Trophoblast cell (in vitro differentiated cells and primary cell): ENCODE measurements around the gene GNB1.
A peak's percentile ranks its signal among the peaks of the same experiment; 100 is the strongest.

Experiments used
- DNase-seq, 2 donors: peaks; one replicate each; pipeline ENCODE4 v3.0.0-alpha.2; 2016
- H2AFZ ChIP-seq: 2 replicates; pipeline ENCODE4 v1.6.1; 2013; ENCODE audit warnings: low read length, moderate library complexity, mild to moderate bottlenecking; ENCODE audit not compliant: insufficient read depth, poor library complexity
- H2AK5ac ChIP-seq: 2 replicates; pipeline ENCODE4 v1.6.1; 2013; ENCODE audit warnings: mild to moderate bottlenecking, low read length
- H2BK120ac ChIP-seq: 2 replicates; pipeline ENCODE4 v1.6.1; 2013; ENCODE audit warnings: low read length, mild to moderate bottlenecking, moderate library complexity; ENCODE audit not compliant: insufficient read depth, poor library complexity
- H2BK12ac ChIP-seq: 2 replicates; pipeline ENCODE4 v1.6.1; 2013; ENCODE audit warnings: mild to moderate bottlenecking, low read length, moderate library complexity
- H2BK5ac ChIP-seq: 2 replicates; pipeline ENCODE4 v1.6.1; 2013; ENCODE audit warnings: low read length, low read depth, moderate library complexity, mild to moderate bottlenecking; ENCODE audit not compliant: poor library complexity
- H3K14ac ChIP-seq: 2 replicates; pipeline ENCODE4 v1.6.1; 2013; ENCODE audit warnings: mild to moderate bottlenecking, low read length
- H3K18ac ChIP-seq: 2 replicates; pipeline ENCODE4 v1.6.1; 2013; ENCODE audit warnings: mild to moderate bottlenecking, low read length
- H3K23ac ChIP-seq: 2 replicates; pipeline ENCODE4 v1.6.1; 2013; ENCODE audit warnings: low read length
- H3K27ac ChIP-seq: 2 replicates; pipeline ENCODE4 v1.5.1; 2013; ENCODE audit warnings: low read depth, mild to moderate bottlenecking, inconsistent platforms, low read length, moderate library complexity
- H3K27me3 ChIP-seq: 2 replicates; pipeline ENCODE4 v1.6.1; 2013; ENCODE audit warnings: inconsistent platforms, mild to moderate bottlenecking, low read length, moderate library complexity; ENCODE audit not compliant: insufficient read depth
- H3K36me3 ChIP-seq, 2 experiments: 1 replicate in 1 of 2; 2 replicates in 1 of 2; pipeline ENCODE4 v1.6.1; 2013; ENCODE audit warnings: low read length in 2 of 2, mild to moderate bottlenecking in 2 of 2, moderate library complexity in 1 of 2; ENCODE audit not compliant: insufficient read depth in 2 of 2, control insufficient read depth in 1 of 2
- H3K4ac ChIP-seq: 2 replicates; pipeline ENCODE4 v1.6.1; 2013; ENCODE audit warnings: low read depth, mild to moderate bottlenecking, low read length, moderate library complexity
- H3K4me1 ChIP-seq, 2 experiments: 1 replicate in 1 of 2; 2 replicates in 1 of 2; pipeline ENCODE4 v1.6.1; 2013; ENCODE audit warnings: low read length in 2 of 2, mild to moderate bottlenecking in 2 of 2, moderate library complexity in 1 of 2; ENCODE audit not compliant: insufficient read depth in 2 of 2, control insufficient read depth in 1 of 2
- H3K4me2 ChIP-seq: 2 replicates; pipeline ENCODE4 v1.6.1; 2013; ENCODE audit warnings: inconsistent platforms, mild to moderate bottlenecking, low read length, moderate library complexity
- H3K4me3 ChIP-seq: 2 replicates; pipeline ENCODE4 v1.5.1; 2013; ENCODE audit warnings: mild to moderate bottlenecking, low read depth, low read length, inconsistent platforms
- H3K79me1 ChIP-seq: one replicate; pipeline ENCODE4 v1.6.1; 2013; ENCODE audit warnings: low read length
- H3K79me2 ChIP-seq: 2 replicates; pipeline ENCODE4 v1.6.1; 2013; ENCODE audit warnings: low read length, mild to moderate bottlenecking; ENCODE audit not compliant: control insufficient read depth, insufficient read depth, poor library complexity
- H3K9ac ChIP-seq: 2 replicates; pipeline ENCODE4 v1.6.1; 2013; ENCODE audit warnings: mild to moderate bottlenecking, low read length
- H3K9me3 ChIP-seq: 2 replicates; pipeline ENCODE4 v1.6.1; 2013; ENCODE audit warnings: low read depth, mild to moderate bottlenecking, control low read depth, inconsistent platforms, low read length; ENCODE audit not compliant: insufficient read depth
- H4K12ac ChIP-seq: 2 replicates; pipeline ENCODE4 v1.6.1; 2013; ENCODE audit warnings: low read depth, mild to moderate bottlenecking, low read length, moderate library complexity
- H4K8ac ChIP-seq: 2 replicates; pipeline ENCODE4 v1.6.1; 2013; ENCODE audit warnings: low read depth, mild to moderate bottlenecking, low read length, moderate library complexity
- H4K91ac ChIP-seq: one replicate; pipeline ENCODE4 v1.6.1; 2013; ENCODE audit warnings: low read depth, mild to moderate bottlenecking, low read length, moderate library complexity
- whole genome bisulfite sequencing: extraction: QIAGEN DNeasy Blood & Tissue Kit; methylation state at CpG from one replicate; pipeline ENCODE4 v1.1.7; 2013; ENCODE audit warnings: missing lambda C conversion rate; ENCODE audit not compliant: insufficient read length, insufficient coverage; ENCODE audit errors: extremely low coverage; 5-methylcytosine and 5-hydroxymethylcytosine counted together

The GNB1 gene

GRCh38 chr1:1872329-1872994 is 18.4 kb downstream of the GNB1 start:
- Histone ChIP-seq H2AFZ (no peak overlapping the region), H3K36me3 (peaks cover 31 to 34% of the 10 kb centered on the region in 2 experiments), H4K12ac (no peak overlapping the region), H3K4ac (peak overlapping the region; percentile 84), H4K8ac (no peak overlapping the region), H3K9ac (no peak overlapping the region), H2BK120ac (no peak overlapping the region), H3K14ac (no peak overlapping the region), H3K4me2 (no peak overlapping the region), H3K27ac (no peak overlapping the region), H2AK5ac (no peak overlapping the region), H3K4me3 (no peak overlapping the region), H3K27me3 (no peaks in the 10 kb centered on the region), H2BK12ac (no peak overlapping the region), H3K18ac (no peak overlapping the region), H3K79me1 (no peaks in the 10 kb centered on the region), H4K91ac (no peak overlapping the region), H3K4me1 (peaks cover 0 to 2% of the 10 kb centered on the region in 2 experiments), H2BK5ac (no peak overlapping the region), H3K79me2 (peaks cover 62% of the 10 kb centered on the region), H3K23ac (no peak overlapping the region), H3K9me3 (no peaks in the 10 kb centered on the region)
- DNase-seq = no peak
- WGBS = no CpG with 5 or more reads among the region's 11 CpGs

GRCh38 chr1:1869469-1869868 is 21.4 kb downstream of the GNB1 start:
- Histone ChIP-seq H2BK5ac (no peak overlapping the region), H3K18ac (no peak overlapping the region), H3K9me3 (no peaks in the 10 kb centered on the region), H2AK5ac (no peak overlapping the region), H3K79me2 (peaks cover 50% of the 10 kb centered on the region), H4K8ac (no peak overlapping the region), H3K79me1 (no peaks in the 10 kb centered on the region), H2BK120ac (no peak overlapping the region), H2BK12ac (no peak overlapping the region), H3K4me3 (no peak overlapping the region), H3K14ac (no peak overlapping the region), H4K12ac (no peak overlapping the region), H3K23ac (no peak overlapping the region), H3K36me3 (peaks cover 15 to 17% of the 10 kb centered on the region in 2 experiments), H3K4ac (peak overlapping the region; percentile 68), H3K4me1 (no peaks in the 10 kb centered on the region), H2AFZ (no peak overlapping the region), H3K9ac (no peak overlapping the region), H3K27me3 (no peaks in the 10 kb centered on the region), H3K4me2 (no peak overlapping the region), H3K27ac (no peak overlapping the region), H4K91ac (no peak overlapping the region)
- DNase-seq = no peak
- WGBS = no CpG with 5 or more reads among the region's 4 CpGs

- no CpG with 5 or more reads among the region's 3 CpGs for WGBS
Observed at GRCh38 chr1:1867164-1867563, 23.7 kb downstream of the GNB1 start.

GRCh38 chr1:1862905-1863547 is 27.9 kb downstream of the GNB1 start:
- H3K4me3 ChIP-seq = peak overlapping the region; percentile 48
- peaks cover 7 to 15% of the 10 kb centered on the region in 2 experiments for H3K4me1 ChIP-seq
- peak overlapping the region; percentile 61 for H3K23ac ChIP-seq
- H4K8ac ChIP-seq = no peak overlapping the region
- H3K4ac ChIP-seq = peak overlapping the region; percentile 73
- no peak overlapping the region for H3K14ac ChIP-seq
- no CpG with 5 or more reads among the region's 6 CpGs for WGBS
- H2AFZ ChIP-seq = no peak overlapping the region
- no peak overlapping the region for H4K12ac ChIP-seq
- H3K79me1 ChIP-seq = no peaks in the 10 kb centered on the region
- H2BK12ac ChIP-seq = no peak overlapping the region
- H3K79me2 ChIP-seq = peaks cover 35% of the 10 kb centered on the region
- peaks cover 5% of the 10 kb centered on the region for H3K9me3 ChIP-seq
- H2BK5ac ChIP-seq = no peak overlapping the region
- H3K27me3 ChIP-seq = no peaks in the 10 kb centered on the region
- peak in 1 of 2 donors; percentile 35 for DNase-seq
- no peak overlapping the region for H2AK5ac ChIP-seq
- no peak overlapping the region for H4K91ac ChIP-seq
- H2BK120ac ChIP-seq = no peak overlapping the region
- no peak overlapping the region for H3K4me2 ChIP-seq
- H3K18ac ChIP-seq = no peak overlapping the region
- H3K36me3 ChIP-seq = peaks cover 3 to 6% of the 10 kb centered on the region in 2 experiments
- no peak overlapping the region for H3K27ac ChIP-seq
- peak overlapping the region; percentile 27 for H3K9ac ChIP-seq

More at GRCh38 chr1:1867164-1867563, 23.7 kb downstream of the GNB1 start:
- no peak overlapping the region for H2BK120ac ChIP-seq
- no peak overlapping the region for H3K14ac ChIP-seq
- H3K27me3 ChIP-seq = no peaks in the 10 kb centered on the region
- peak overlapping the region; percentile 94 for H3K4ac ChIP-seq
- H3K79me2 ChIP-seq = peaks cover 43% of the 10 kb centered on the region
- no peak overlapping the region for H3K9ac ChIP-seq
- no peak overlapping the region for H4K12ac ChIP-seq
- no peak overlapping the region for H2AFZ ChIP-seq
- H3K18ac ChIP-seq = no peak overlapping the region
- H3K4me3 ChIP-seq = no peak overlapping the region
- H3K79me1 ChIP-seq = no peaks in the 10 kb centered on the region
- no peak overlapping the region for H2BK5ac ChIP-seq
- no peak for DNase-seq
- H4K8ac ChIP-seq = no peak overlapping the region
- H3K4me1 ChIP-seq = no peaks in the 10 kb centered on the region
- peaks cover 2% of the 10 kb centered on the region for H3K9me3 ChIP-seq
- no peak overlapping the region for H3K4me2 ChIP-seq
- no peak overlapping the region for H3K27ac ChIP-seq
- H2BK12ac ChIP-seq = no peak overlapping the region
- H4K91ac ChIP-seq = no peak overlapping the region
- H3K23ac ChIP-seq = no peak overlapping the region
- H2AK5ac ChIP-seq = no peak overlapping the region
- H3K36me3 ChIP-seq = peaks cover 3 to 4% of the 10 kb centered on the region in 2 experiments
